Cardiac muscle cell (in vitro differentiated cells and primary cell): ENCODE data around the gene OOSP4A. TPM values are rescaled to one million over a fixed set of nuclear protein-coding genes. Genes with fewer than 3 reads are reported as not detected.

ENCODE experiments used
- DNase-seq, 2 donors: peaks; one replicate each; pipeline versions ENCODE4 v3.0.0 to v3.0.0-alpha.2; 2010 to 2017; ENCODE audit warnings: low read depth in 1 of 2, low spot score in 1 of 2
- H3K27ac ChIP-seq: fragments of 200-600 bp; sonication (generic); 2 replicates; pipeline ENCODE4 v1.5.1; 2016
- H3K27me3 ChIP-seq: fragments of 200-600 bp; sonication (generic); 2 replicates; pipeline ENCODE4 v1.6.0; 2016; ENCODE audit warnings: control low read depth
- H3K36me3 ChIP-seq: fragments of 200-600 bp; sonication (generic); 2 replicates; pipeline ENCODE4 v1.5.1; 2016; ENCODE audit warnings: control low read depth
- H3K4me1 ChIP-seq: fragments of 200-600 bp; sonication (generic); 2 replicates; pipeline ENCODE4 v1.8.1; 2017; ENCODE audit warnings: low read depth, mild to moderate bottlenecking, mixed run types
- H3K4me3 ChIP-seq: fragments of 200-600 bp; sonication (generic); 2 replicates; pipeline ENCODE4 v1.5.1; 2016; ENCODE audit warnings: mild to moderate bottlenecking
- H3K9me3 ChIP-seq: fragments of 200-600 bp; sonication (generic); 2 replicates; pipeline ENCODE4 v1.5.1; 2017; ENCODE audit warnings: low read depth, mild to moderate bottlenecking, control low read depth
- polyA plus RNA-seq: library from polyadenylated mRNA; unstranded; fragments of >200 nt; fragmentation: Nextera tagmentation; extraction: Ambion mirVana; gene quantifications from 2 replicates; pipeline ENCODE4 v1.2.1, GENCODE V29; 2016
- total RNA-seq: library from RNA; depleted of rRNA; stranded (reverse); fragments of >200 nt; gene quantifications from 2 replicates; pipeline ENCODE4 v1.2.3, GENCODE V29; 2016
- TF ChIP-seq, protein P1 (sequence below): IDR thresholded peaks from 2 replicates; pipeline ENCODE4 v1.5.1; 2012; ENCODE audit warnings: low read depth, mild to moderate bottlenecking, low read length

Gene OOSP4A
- total and polyA plus RNA-seq, 2 experiments from 2014 or later, result not detected

GRCh38 chr11:59992425-59992824, 28.6 kb downstream of the OOSP4A start:
- Histone ChIP-seq H3K9me3 (no peaks in the 10 kb centered on the region), H3K27ac (no peak overlapping the region), H3K36me3 (no peaks in the 10 kb centered on the region), H3K4me3 (no peak overlapping the region), H3K4me1 (no peaks in the 10 kb centered on the region), H3K27me3 (no peaks in the 10 kb centered on the region)
- TF ChIP-seq, protein P1, sequence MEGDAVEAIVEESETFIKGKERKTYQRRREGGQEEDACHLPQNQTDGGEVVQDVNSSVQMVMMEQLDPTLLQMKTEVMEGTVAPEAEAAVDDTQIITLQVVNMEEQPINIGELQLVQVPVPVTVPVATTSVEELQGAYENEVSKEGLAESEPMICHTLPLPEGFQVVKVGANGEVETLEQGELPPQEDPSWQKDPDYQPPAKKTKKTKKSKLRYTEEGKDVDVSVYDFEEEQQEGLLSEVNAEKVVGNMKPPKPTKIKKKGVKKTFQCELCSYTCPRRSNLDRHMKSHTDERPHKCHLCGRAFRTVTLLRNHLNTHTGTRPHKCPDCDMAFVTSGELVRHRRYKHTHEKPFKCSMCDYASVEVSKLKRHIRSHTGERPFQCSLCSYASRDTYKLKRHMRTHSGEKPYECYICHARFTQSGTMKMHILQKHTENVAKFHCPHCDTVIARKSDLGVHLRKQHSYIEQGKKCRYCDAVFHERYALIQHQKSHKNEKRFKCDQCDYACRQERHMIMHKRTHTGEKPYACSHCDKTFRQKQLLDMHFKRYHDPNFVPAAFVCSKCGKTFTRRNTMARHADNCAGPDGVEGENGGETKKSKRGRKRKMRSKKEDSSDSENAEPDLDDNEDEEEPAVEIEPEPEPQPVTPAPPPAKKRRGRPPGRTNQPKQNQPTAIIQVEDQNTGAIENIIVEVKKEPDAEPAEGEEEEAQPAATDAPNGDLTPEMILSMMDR, result no peak
- DNase-seq, result no peak

- Histone ChIP-seq H3K4me3 (no peak overlapping the region), H3K27me3 (no peaks in the 10 kb centered on the region), H3K9me3 (no peaks in the 10 kb centered on the region), H3K27ac (no peak overlapping the region), H3K36me3 (no peaks in the 10 kb centered on the region), H3K4me1 (no peaks in the 10 kb centered on the region)
- TF ChIP-seq, protein P1, result no peak
- no peak for DNase-seq
Observed at GRCh38 chr11:59997800-59998199, 34.0 kb downstream of the OOSP4A start.

DNA sequence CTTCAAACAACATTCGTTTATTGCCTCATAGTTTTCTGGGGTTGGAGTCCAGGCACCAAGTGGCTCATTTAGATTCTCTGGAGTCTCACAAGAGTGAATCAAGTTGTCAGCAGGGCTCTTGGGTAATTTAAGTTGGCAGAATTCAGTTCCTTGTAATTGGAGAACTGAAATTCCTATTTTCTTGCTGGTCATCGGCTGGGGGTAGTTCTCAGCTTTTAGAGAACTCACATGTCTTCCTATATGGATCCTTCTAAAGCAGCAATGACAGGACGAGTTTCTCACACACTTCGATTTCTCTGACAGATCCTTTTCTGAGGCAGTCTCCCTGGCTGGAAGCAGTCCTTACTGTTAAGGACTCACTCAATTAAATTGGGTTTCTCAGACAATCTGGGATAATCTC, 35.9 kb downstream of the OOSP4A start:
- TF ChIP-seq, protein P1, result no peak
- Histone ChIP-seq H3K27me3 (no peaks in the 10 kb centered on the region), H3K4me3 (no peak overlapping the region), H3K27ac (no peak overlapping the region), H3K9me3 (no peaks in the 10 kb centered on the region), H3K4me1 (no peaks in the 10 kb centered on the region), H3K36me3 (no peaks in the 10 kb centered on the region)
- DNase-seq, result no peak

GRCh38 chr11:60003729-60004128, 39.9 kb downstream of the OOSP4A start:
- Histone ChIP-seq H3K36me3 (no peaks in the 10 kb centered on the region), H3K4me1 (no peaks in the 10 kb centered on the region), H3K9me3 (no peaks in the 10 kb centered on the region), H3K4me3 (no peak overlapping the region), H3K27me3 (no peaks in the 10 kb centered on the region), H3K27ac (no peak overlapping the region)
- no peak for DNase-seq
- TF ChIP-seq, protein P1, result no peak

DNA sequence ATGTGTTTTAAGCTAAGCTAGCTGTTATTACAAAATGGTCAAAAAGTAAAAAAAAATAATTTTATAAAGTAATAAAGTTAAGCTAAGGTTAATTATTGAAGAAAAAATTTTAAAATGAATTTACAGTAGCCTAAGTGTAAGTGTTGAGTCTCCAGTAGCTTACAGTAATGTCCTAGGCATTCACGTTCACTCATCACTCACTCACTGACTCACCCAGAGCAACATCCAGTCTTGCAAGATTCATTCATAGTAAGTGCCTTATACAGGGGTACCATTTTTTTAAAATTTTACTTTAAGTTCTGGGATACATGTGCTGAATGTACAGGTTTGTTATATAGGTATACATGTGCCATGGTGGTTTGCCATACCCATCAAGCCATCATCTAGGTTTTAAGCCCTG, 41.5 kb downstream of the OOSP4A start:
- TF ChIP-seq, protein P1, result no peak
- Histone ChIP-seq H3K36me3 (no peaks in the 10 kb centered on the region), H3K4me1 (no peaks in the 10 kb centered on the region), H3K27ac (no peak overlapping the region), H3K27me3 (no peaks in the 10 kb centered on the region), H3K4me3 (no peak overlapping the region), H3K9me3 (no peaks in the 10 kb centered on the region)
- DNase-seq, result no peak

DNA sequence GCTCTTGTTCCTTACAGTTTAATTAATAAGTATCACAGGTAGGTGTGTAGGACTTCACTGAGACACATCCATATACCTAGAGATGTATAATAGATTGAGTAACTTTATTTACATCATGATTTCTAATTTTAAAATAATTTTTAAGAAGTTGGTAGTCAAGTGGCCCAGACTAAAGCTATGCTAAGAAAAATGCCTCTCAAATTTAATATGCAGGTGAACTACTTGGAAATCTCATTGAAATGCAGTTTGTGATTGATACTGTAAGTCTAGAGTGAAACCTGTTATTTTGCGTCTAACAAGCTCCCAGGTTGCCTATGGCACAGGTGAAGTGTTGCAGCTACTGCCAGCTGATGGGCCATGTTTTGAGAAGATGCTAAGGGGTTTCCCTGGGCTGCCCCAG, 53.0 kb downstream of the OOSP4A start, which contains the start of gene OOSP4B:
OOSP4B (plus strand) TSS at position 301 of the 400 bp plus-strand sequence.
- Histone ChIP-seq H3K36me3 (no peaks in the 10 kb centered on the region), H3K4me3 (no peak within 1 kb of the TSS), H3K27ac (no peak within 1 kb of the TSS), H3K4me1 (no peaks in the 10 kb centered on the region), H3K27me3 (no peaks in the 10 kb centered on the region), H3K9me3 (no peaks in the 10 kb centered on the region)
- no peak for DNase-seq
- TF ChIP-seq, protein P1, result no peak
